H9 (cell line): Measurements from ENCODE around the gene AAMP. TPM values are rescaled to one million over a fixed set of nuclear protein-coding genes. Genes with fewer than 3 reads are reported as not detected.

ENCODE experiments used
- DNase-seq: peaks from one replicate; pipeline ENCODE4 v3.0.0-alpha.2; 2017
- H2AFZ ChIP-seq: one replicate; pipeline ENCODE4 v1.6.1; 2013; ENCODE audit warnings: mild to moderate bottlenecking, low read length, control low read depth, moderate library complexity
- H2AK5ac ChIP-seq: 2 replicates; pipeline ENCODE4 v1.6.1; 2013; ENCODE audit warnings: low read length, control low read depth, mixed read lengths; ENCODE audit not compliant: insufficient read length
- H2BK120ac ChIP-seq: one replicate; pipeline ENCODE4 v1.6.1; 2013; ENCODE audit warnings: low read depth, mild to moderate bottlenecking, low read length, control low read depth, inconsistent platforms; ENCODE audit not compliant: poor library complexity, severe bottlenecking
- H2BK12ac ChIP-seq: 2 replicates; pipeline ENCODE4 v1.6.1; 2013; ENCODE audit warnings: low read length, control low read depth, mixed read lengths, low read depth; ENCODE audit not compliant: insufficient read length
- H2BK15ac ChIP-seq: 2 replicates; pipeline ENCODE4 v1.6.1; 2013; ENCODE audit warnings: low read depth, low read length, control low read depth
- H2BK20ac ChIP-seq: one replicate; pipeline ENCODE4 v1.6.1; 2013; ENCODE audit warnings: low read depth, mild to moderate bottlenecking, low read length, control low read depth, inconsistent platforms; ENCODE audit not compliant: poor library complexity, severe bottlenecking
- H2BK5ac ChIP-seq: 2 replicates; pipeline ENCODE4 v1.6.1; 2013; ENCODE audit warnings: low read length, control low read depth, mixed read lengths; ENCODE audit not compliant: insufficient read length
- H3K14ac ChIP-seq: 2 replicates; pipeline ENCODE4 v1.6.1; 2013; ENCODE audit warnings: low read length, control low read depth; ENCODE audit not compliant: insufficient read depth
- H3K18ac ChIP-seq: 2 replicates; pipeline ENCODE4 v1.6.1; 2013; ENCODE audit warnings: low read depth, mild to moderate bottlenecking, mixed read lengths, low read length, control low read depth; ENCODE audit not compliant: insufficient read length
- H3K23ac ChIP-seq: 2 replicates; pipeline ENCODE4 v1.6.1; 2013; ENCODE audit warnings: low read length, control low read depth, mixed read lengths, low read depth; ENCODE audit not compliant: insufficient read length
- H3K23me2 ChIP-seq: 2 replicates; pipeline ENCODE4 v1.6.1; 2013; ENCODE audit warnings: low read depth, mild to moderate bottlenecking, mixed read lengths, low read length, control low read depth; ENCODE audit not compliant: insufficient read length, poor library complexity, severe bottlenecking
- H3K27ac ChIP-seq: 2 replicates; pipeline ENCODE4 v1.5.1; 2013; ENCODE audit warnings: low read length, control low read depth, mixed read lengths, low read depth; ENCODE audit not compliant: insufficient read length
- H3K27me3 ChIP-seq: 2 replicates; pipeline ENCODE4 v1.6.1; 2013; ENCODE audit warnings: low read length, control low read depth, inconsistent platforms; ENCODE audit not compliant: insufficient read depth
- H3K4ac ChIP-seq: 2 replicates; pipeline ENCODE4 v1.6.1; 2013; ENCODE audit warnings: low read depth, mild to moderate bottlenecking, control low read depth, inconsistent platforms, low read length, moderate library complexity
- H3K4me1 ChIP-seq: 2 replicates; pipeline ENCODE4 v1.6.1; 2013; ENCODE audit warnings: low read length, control low read depth, inconsistent platforms; ENCODE audit not compliant: insufficient read depth
- H3K4me2 ChIP-seq: 2 replicates; pipeline ENCODE4 v1.6.1; 2013; ENCODE audit warnings: low read length, control low read depth, mixed read lengths; ENCODE audit not compliant: insufficient read length, insufficient read depth
- H3K56ac ChIP-seq: 2 replicates; pipeline ENCODE4 v1.6.1; 2013; ENCODE audit warnings: low read depth, mild to moderate bottlenecking, mixed read lengths, low read length, control low read depth; ENCODE audit not compliant: insufficient read length
- H3K79me1 ChIP-seq: 2 replicates; pipeline ENCODE4 v1.6.1; 2013; ENCODE audit warnings: low read depth, mild to moderate bottlenecking, moderate library complexity, low read length, control low read depth, inconsistent platforms; ENCODE audit not compliant: insufficient read depth, poor library complexity, severe bottlenecking
- H3K79me2 ChIP-seq: 2 replicates; pipeline ENCODE4 v1.6.1; 2013; ENCODE audit warnings: low read length, control low read depth, inconsistent platforms; ENCODE audit not compliant: insufficient read depth
- H3K9ac ChIP-seq: 2 replicates; pipeline ENCODE4 v1.6.1; 2013; ENCODE audit warnings: low read length, control low read depth, mixed read lengths; ENCODE audit not compliant: insufficient read length; ENCODE audit errors: extremely low read depth
- H3K9me3 ChIP-seq: one replicate; pipeline ENCODE4 v1.6.1; 2013; ENCODE audit warnings: low read depth, low read length, inconsistent platforms; ENCODE audit not compliant: control insufficient read depth
- H3T11ph ChIP-seq: one replicate; pipeline ENCODE4 v1.6.1; 2013; ENCODE audit warnings: mild to moderate bottlenecking, low read length, control low read depth, inconsistent platforms
- H4K20me1 ChIP-seq: one replicate; pipeline ENCODE4 v1.6.1; 2013; ENCODE audit not compliant: control insufficient read depth, insufficient read length, insufficient read depth
- H4K5ac ChIP-seq: 2 replicates; pipeline ENCODE4 v1.6.1; 2013; ENCODE audit warnings: low read depth, mild to moderate bottlenecking, mixed read lengths, low read length, control low read depth; ENCODE audit not compliant: insufficient read length
- H4K8ac ChIP-seq: replicated peaks from 2 replicates; pipeline ENCODE4 v1.6.1; 2013; ENCODE audit warnings: low read length, control low read depth, mixed read lengths, low read depth; ENCODE audit not compliant: insufficient read length
- H4K91ac ChIP-seq: 2 replicates; pipeline ENCODE4 v1.6.1; 2013; ENCODE audit warnings: low read depth, mild to moderate bottlenecking, moderate library complexity, mixed read lengths, low read length, control low read depth; ENCODE audit not compliant: insufficient read length
- H3K27ac Mint-ChIP-seq, 3 experiments: 2 replicates in 2 of 3; 3 replicates in 1 of 3; pipeline ENCODE4 v1.8.0; 2020 to 2021; ENCODE audit warnings: mixed read lengths in 3 of 3, mild to moderate bottlenecking in 1 of 3, moderate library complexity in 1 of 3
- H3K27me3 Mint-ChIP-seq: 2 replicates; pipeline ENCODE4 v1.8.0; 2021; ENCODE audit warnings: low read depth, mild to moderate bottlenecking, moderate library complexity, mixed read lengths
- H3K36me3 Mint-ChIP-seq, 3 experiments: 2 replicates in 2 of 3; 3 replicates in 1 of 3; pipeline ENCODE4 v1.8.0; 2020 to 2021; ENCODE audit warnings: low read depth in 3 of 3, mixed read lengths in 3 of 3; ENCODE audit not compliant: insufficient read depth in 1 of 3
- H3K4me1 Mint-ChIP-seq, 2 experiments: 2 replicates each; pipeline ENCODE4 v1.8.0; 2020; ENCODE audit warnings: mixed read lengths in 2 of 2
- H3K4me3 Mint-ChIP-seq, 2 experiments: 2 replicates in 1 of 2; 3 replicates in 1 of 2; pipeline ENCODE4 v1.8.0; 2020 to 2021; ENCODE audit warnings: mild to moderate bottlenecking in 2 of 2, mixed read lengths in 2 of 2, moderate library complexity in 1 of 2
- H3K9me3 Mint-ChIP-seq, 2 experiments: 2 replicates in 1 of 2; 3 replicates in 1 of 2; pipeline ENCODE4 v1.8.0; 2020; ENCODE audit warnings: mild to moderate bottlenecking in 2 of 2, mixed read lengths in 2 of 2, moderate library complexity in 1 of 2
- CTCF ChIP-seq: fragments of 200-600 bp; sonication (generic); conservative IDR thresholded peaks from 3 replicates; pipeline ENCODE4 v1.8.0; 2021; ENCODE audit warnings: antibody characterized with exemption, mild to moderate bottlenecking
- WGBS: extraction: QIAGEN DNeasy Blood & Tissue Kit; methylation state at CpG from one replicate; pipeline ENCODE4 v1.1.7; 2013; ENCODE audit warnings: missing lambda C conversion rate, low lambda C conversion rate, mixed read lengths; ENCODE audit not compliant: insufficient read length; ENCODE audit errors: extremely low coverage; 5-methylcytosine and 5-hydroxymethylcytosine counted together
- total RNA-seq: library from RNA; stranded (reverse); gene quantifications from 2 replicates; pipeline ENCODE4 v1.2.1, GENCODE V29; 2021

The AAMP gene
- total RNA-seq, 1 experiment from 2014 or later = 103 TPM

- no peak overlapping the region for H4K5ac ChIP-seq
- H2AFZ ChIP-seq = no peak overlapping the region
- H3K56ac ChIP-seq = no peak overlapping the region
- no peak overlapping the region for H3K23ac ChIP-seq
- no peak overlapping the region for H2BK120ac ChIP-seq
- H2BK12ac ChIP-seq = no peak overlapping the region
- no peaks in the 10 kb centered on the region for H4K20me1 ChIP-seq
- H3K4ac ChIP-seq = no peak overlapping the region
- H2BK5ac ChIP-seq = no peak overlapping the region
- no peak overlapping the region for H3K4me3 Mint-ChIP-seq
- no peaks in the 10 kb centered on the region; a peak in 1 of 7 replicates for H3K36me3 Mint-ChIP-seq
- no peaks in the 10 kb centered on the region for H3K4me1 ChIP-seq
- H3K9me3 Mint-ChIP-seq = peaks cover 0 to 3% of the 10 kb centered on the region in 2 experiments; a peak in 1 of 5 replicates
- no peaks in the 10 kb centered on the region for H3K79me2 ChIP-seq
- no peaks in the 10 kb centered on the region for H3K27me3 ChIP-seq
- no peak overlapping the region for H3T11ph ChIP-seq
- no peak overlapping the region for H3K27ac ChIP-seq
- no peak for TF ChIP-seq CTCF
- H2BK20ac ChIP-seq = no peak overlapping the region
- peaks cover 4 to 12% of the 10 kb centered on the region in 2 experiments; a peak in 3 of 4 replicates for H3K4me1 Mint-ChIP-seq
- H3K27me3 Mint-ChIP-seq = peaks cover 1% of the 10 kb centered on the region
- no peak overlapping the region for H4K91ac ChIP-seq
- no peaks in the 10 kb centered on the region for H3K79me1 ChIP-seq
- no peak overlapping the region for H3K18ac ChIP-seq
- no peak for DNase-seq
- no peaks in the 10 kb centered on the region for H3K9me3 ChIP-seq
- no peak overlapping the region; a peak in 1 of 7 replicates for H3K27ac Mint-ChIP-seq
- no peak overlapping the region for H3K4me2 ChIP-seq
- H2BK15ac ChIP-seq = no peak overlapping the region
- H4K8ac ChIP-seq = no peak overlapping the region
- H3K14ac ChIP-seq = no peak overlapping the region
- H3K9ac ChIP-seq = no peak overlapping the region
- H2AK5ac ChIP-seq = no peak overlapping the region
- no CpG with 5 or more reads among the region's 6 CpGs for WGBS
- H3K23me2 ChIP-seq = no peaks in the 10 kb centered on the region
Observed at GRCh38 chr2:218307415-218308090, 37.6 kb upstream of the AAMP start.
